Colonic mucosa (tissue), 4 donors: ENCODE measurements around the gene CNOT6. TPM values are rescaled to one million over a fixed set of nuclear protein-coding genes. Genes with fewer than 3 reads are reported as not detected.

Experiments used
- DNase-seq: peaks from one replicate; pipeline ENCODE4 v3.0.0-alpha.2; 2020
- H3K27ac ChIP-seq: fragments of 200-600 bp; one replicate; pipeline ENCODE4 v1.8.0; 2021
- H3K27me3 ChIP-seq: fragments of 200-600 bp; one replicate; pipeline ENCODE4 v1.8.0; 2021
- H3K36me3 ChIP-seq: fragments of 200-600 bp; one replicate; pipeline ENCODE4 v1.8.0; 2021
- H3K4me1 ChIP-seq: fragments of 200-600 bp; one replicate; pipeline ENCODE4 v1.8.0; 2021; ENCODE audit warnings: mild to moderate bottlenecking
- H3K4me3 ChIP-seq: fragments of 200-600 bp; one replicate; pipeline ENCODE4 v1.8.0; 2021
- H3K9ac ChIP-seq, 2 donors: one replicate each; pipeline ENCODE4 v1.7.0; 2013; ENCODE audit warnings: control low read depth in 2 of 2, low read depth in 2 of 2, low read length in 2 of 2
- H3K9me3 ChIP-seq: fragments of 200-600 bp; one replicate; pipeline ENCODE4 v1.8.0; 2021
- CTCF ChIP-seq: fragments of 200-600 bp; IDR thresholded peaks from one replicate; pipeline ENCODE4 v1.8.0; 2022; ENCODE audit warnings: antibody characterized with exemption, mild to moderate bottlenecking
- intact Hi-C: fragments of 100-400 bp; cut with DNase I; formaldehyde crosslinking; loops from one replicate; pipeline ENCODE4 v1.14.1; 2022
- total RNA-seq, 2 donors: library from RNA; stranded (reverse); fragmentation: NEBNext Ultra II Directional in 1 of 2; extraction: Animal tissue kit (Norgen Biotek cat#: 25700) in 1 of 2; gene quantifications; one replicate each; pipeline ENCODE4 v1.2.1, GENCODE V29; 2021
- donor health status: healthy.
- donor health status: DM: no; HTN: no; CAD: no.
- donor health status: DM: no; HTN: no; CAD: no.

Gene CNOT6
- total RNA-seq, 2 donors from 2014 or later: 35.5 to 38.2 TPM

- no peak for DNase-seq
- intact Hi-C loops: no loop called here
- H3K9me3 ChIP-seq: no peaks in the 10 kb centered on the region
- no peaks in the 10 kb centered on the region for H3K36me3 ChIP-seq
- H3K4me1 ChIP-seq: no peaks in the 10 kb centered on the region
- no peak overlapping the region for H3K4me3 ChIP-seq
- TF ChIP-seq CTCF: no peak
- H3K9ac ChIP-seq: no peak overlapping the region
- H3K27ac ChIP-seq: no peak overlapping the region
- no peaks in the 10 kb centered on the region for H3K27me3 ChIP-seq
Measured at GRCh38 chr5:180613814-180614188, 119.6 kb downstream of the CNOT6 start.

GRCh38 chr5:180618487-180618828 is 124.3 kb downstream of the CNOT6 start:
- Histone ChIP-seq H3K36me3 (no peaks in the 10 kb centered on the region), H3K27me3 (no peaks in the 10 kb centered on the region), H3K27ac (no peak overlapping the region), H3K9ac (no peak overlapping the region), H3K4me3 (no peak overlapping the region), H3K4me1 (no peaks in the 10 kb centered on the region), H3K9me3 (no peaks in the 10 kb centered on the region)
- intact Hi-C loops: no loop called here
- no peak for TF ChIP-seq CTCF
- no peak for DNase-seq

GRCh38 chr5:180618829-180619562 is 124.8 kb downstream of the CNOT6 start:
- H3K36me3 ChIP-seq: no peaks in the 10 kb centered on the region
- no peak for TF ChIP-seq CTCF
- no peak for DNase-seq
- no peaks in the 10 kb centered on the region for H3K27me3 ChIP-seq
- no peaks in the 10 kb centered on the region for H3K9me3 ChIP-seq
- no peaks in the 10 kb centered on the region for H3K4me1 ChIP-seq
- H3K27ac ChIP-seq: no peak overlapping the region
- no peak overlapping the region for H3K4me3 ChIP-seq
- intact Hi-C loops: no loop called here
- H3K9ac ChIP-seq: no peak overlapping the region

- Histone ChIP-seq H3K27ac (no peak overlapping the region), H3K9ac (no peak overlapping the region), H3K27me3 (no peaks in the 10 kb centered on the region), H3K4me3 (no peak overlapping the region), H3K4me1 (no peaks in the 10 kb centered on the region), H3K36me3 (no peaks in the 10 kb centered on the region), H3K9me3 (no peaks in the 10 kb centered on the region)
- no peak for DNase-seq
- TF ChIP-seq CTCF: no peak
- intact Hi-C loops: no loop called here
Measured at GRCh38 chr5:180619563-180619915, 125.4 kb downstream of the CNOT6 start.

GRCh38 chr5:180620014-180620413 is 125.8 kb downstream of the CNOT6 start:
- Histone ChIP-seq H3K27me3 (no peaks in the 10 kb centered on the region), H3K9me3 (no peaks in the 10 kb centered on the region), H3K4me1 (no peaks in the 10 kb centered on the region), H3K9ac (no peak overlapping the region), H3K27ac (no peak overlapping the region), H3K4me3 (no peak overlapping the region), H3K36me3 (no peaks in the 10 kb centered on the region)
- no peak for TF ChIP-seq CTCF
- no peak for DNase-seq
- intact Hi-C loops: no loop called here
